HG03039 (cell line): ENCODE measurements around the gene FAM236B.
"Not testable (repeated sequence)": the region's sequence is repeated elsewhere in the genome, so short reads cannot be mapped to it uniquely, and the experiment has no call there.

ENCODE experiments used
- ATAC-seq: cut with Tn5 transposase; IDR thresholded peaks from one replicate; pipeline ENCODE4 v1.9.1; 2021; ENCODE audit warnings: mild to moderate bottlenecking, moderate library complexity; ENCODE audit not compliant: unreplicated experiment

The FAM236B gene

GRCh38 chrX:72782560-72782959 lies at the start of gene FAM236B:
Gene FAM236B (minus strand): TSS chrX:72782660. CDS start chrX:72782560, 100 bp downstream.
- not testable (repeated sequence) for ATAC-seq

DNA sequence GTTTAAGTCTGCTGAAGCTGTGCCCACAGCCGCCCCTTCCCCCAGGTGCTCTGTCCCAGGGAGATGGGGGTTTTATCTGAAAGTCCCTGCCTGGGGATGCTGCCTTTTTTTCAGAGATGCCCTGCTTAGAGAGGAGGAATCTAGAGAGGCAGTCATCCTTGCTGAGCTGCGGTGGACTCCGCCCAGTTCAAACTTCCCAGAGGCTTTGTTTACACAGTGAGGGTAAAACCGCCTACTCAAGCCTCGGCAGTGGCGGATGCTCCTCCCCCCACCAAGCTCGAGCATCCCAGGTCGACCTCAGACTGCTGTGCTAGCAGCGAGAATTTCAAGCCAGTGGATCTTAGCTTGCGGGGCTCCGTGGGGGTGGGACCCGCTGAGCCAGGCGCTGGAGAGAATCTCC lies 48.2 kb upstream of the FAM236B start:
- not testable (repeated sequence) for ATAC-seq

- ATAC-seq = not testable (repeated sequence)
Measured at GRCh38 chrX:72808110-72808509, 25.6 kb upstream of the FAM236B start, which contains the start of gene FAM236D. Gene FAM236D (minus strand): TSS chrX:72808210. CDS start chrX:72808110, 100 bp downstream.

- ATAC-seq = not testable (repeated sequence)
Measured at GRCh38 chrX:72790390-72790789, 7.9 kb upstream of the FAM236B start.

DNA sequence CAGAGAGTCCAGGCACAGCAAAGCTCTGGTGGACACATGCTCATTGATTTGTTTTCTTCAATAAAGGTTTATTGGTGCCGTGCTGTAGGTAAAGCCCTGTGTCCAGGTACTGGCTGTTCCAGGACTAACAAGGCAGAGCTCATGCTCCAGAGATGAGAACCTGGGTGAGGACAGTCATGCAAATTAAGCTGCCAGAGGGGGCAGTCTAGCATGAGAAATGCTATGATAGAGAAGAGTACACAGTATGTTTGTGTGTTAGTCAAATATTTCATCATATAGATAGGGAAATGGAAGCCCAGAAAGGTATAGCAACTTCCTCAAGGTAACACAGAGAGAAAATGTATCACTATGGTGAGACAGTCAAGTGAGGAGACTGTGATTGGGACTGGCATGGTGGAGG lies 5.7 kb upstream of the FAM236B start:
- not testable (repeated sequence) for ATAC-seq

DNA sequence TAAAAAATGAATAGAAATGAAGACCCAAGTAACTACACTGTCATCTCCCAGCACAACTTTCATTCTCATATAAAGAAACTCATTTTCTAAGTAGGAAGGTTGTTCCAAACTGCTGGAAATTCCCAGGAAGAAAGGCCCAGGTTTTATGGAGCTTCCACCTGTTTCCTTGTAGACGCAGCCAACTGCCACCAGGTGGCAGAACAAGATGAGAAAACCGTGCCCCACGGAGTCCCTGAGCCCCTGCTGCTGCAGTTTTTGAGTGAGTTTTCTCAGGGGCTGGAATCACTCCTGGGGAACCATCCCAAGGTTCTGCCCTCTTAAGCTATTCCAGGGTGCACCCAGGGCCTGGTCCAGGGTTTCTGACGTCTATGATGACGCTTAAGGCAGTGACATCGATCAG lies 1.5 kb upstream of the FAM236B start:
- not testable (repeated sequence) for ATAC-seq

DNA sequence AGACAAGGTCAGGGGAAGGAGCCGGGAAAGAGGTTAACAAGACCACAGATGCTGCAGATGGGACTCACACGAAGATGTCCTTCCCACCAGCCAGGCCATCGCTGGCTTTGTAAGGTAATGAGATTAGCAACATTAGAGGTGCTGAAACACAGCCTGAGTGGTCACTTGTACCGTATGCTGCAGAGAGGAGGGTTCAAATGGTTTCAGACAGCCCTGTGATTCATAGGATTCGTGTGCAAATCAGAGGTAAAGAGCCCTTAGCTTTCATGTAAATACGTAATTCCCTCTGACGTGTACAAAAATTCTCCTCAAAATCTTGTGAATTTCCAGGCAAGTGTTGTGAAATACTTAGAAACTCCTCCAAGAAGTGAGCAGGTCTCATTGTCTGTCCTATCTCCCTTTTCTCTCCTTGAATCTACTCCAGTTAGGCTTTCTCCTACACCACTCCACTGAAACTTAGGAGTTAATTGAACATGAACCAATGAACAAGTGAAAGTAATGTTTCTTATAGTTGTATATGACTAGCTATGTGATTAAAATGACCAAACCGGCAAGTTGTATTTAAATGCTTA lies 991 bp upstream of the FAM236B start:
- not testable (repeated sequence) for ATAC-seq

DNA sequence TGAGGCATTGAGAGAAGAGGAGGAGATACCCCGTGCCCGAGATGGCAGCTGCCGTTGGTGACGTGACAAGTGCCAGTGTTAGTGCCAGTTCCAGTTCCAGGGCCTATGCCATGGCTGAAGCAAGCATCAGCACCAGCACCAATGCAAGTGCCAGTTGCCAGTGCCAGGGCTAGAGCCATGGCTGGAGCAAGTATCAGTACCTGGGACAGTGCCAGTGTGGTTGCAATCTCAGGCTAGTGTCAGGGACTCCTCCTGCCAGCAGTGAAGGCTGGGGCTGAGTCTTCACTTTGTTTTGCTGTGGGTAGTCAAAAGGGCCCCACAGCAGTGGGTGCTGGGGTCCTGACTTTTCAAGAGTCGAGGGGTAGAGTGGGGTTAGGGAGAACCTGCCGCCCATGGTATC lies 4.3 kb downstream of the FAM236B start:
- not testable (repeated sequence) for ATAC-seq

DNA sequence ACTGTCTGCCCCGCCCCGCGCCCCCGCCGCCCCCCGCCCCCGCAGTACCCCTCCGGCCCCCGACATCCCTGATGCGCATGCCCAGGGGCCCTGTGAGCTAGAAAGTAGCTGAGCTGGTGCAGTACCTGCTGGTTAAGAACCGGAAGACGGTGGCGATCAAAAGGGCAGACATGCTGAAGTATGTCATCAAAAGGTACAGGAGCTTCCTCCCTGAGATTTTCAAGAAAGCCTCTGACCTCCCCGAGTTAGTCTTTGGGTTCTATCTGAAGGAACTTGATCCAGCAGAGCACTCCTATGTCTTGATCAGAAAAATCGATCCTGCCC lies 5.0 kb downstream of the FAM236B start:
- ATAC-seq = not testable (repeated sequence)

GRCh38 chrX:72776653-72777466 lies 5.6 kb downstream of the FAM236B start, which contains the start of gene DMRTC1B:
Gene DMRTC1B (plus strand): TSS chrX:72776890. CDS start chrX:72845136, 68,246 bp downstream.
- ATAC-seq = peak; percentile 77

DNA sequence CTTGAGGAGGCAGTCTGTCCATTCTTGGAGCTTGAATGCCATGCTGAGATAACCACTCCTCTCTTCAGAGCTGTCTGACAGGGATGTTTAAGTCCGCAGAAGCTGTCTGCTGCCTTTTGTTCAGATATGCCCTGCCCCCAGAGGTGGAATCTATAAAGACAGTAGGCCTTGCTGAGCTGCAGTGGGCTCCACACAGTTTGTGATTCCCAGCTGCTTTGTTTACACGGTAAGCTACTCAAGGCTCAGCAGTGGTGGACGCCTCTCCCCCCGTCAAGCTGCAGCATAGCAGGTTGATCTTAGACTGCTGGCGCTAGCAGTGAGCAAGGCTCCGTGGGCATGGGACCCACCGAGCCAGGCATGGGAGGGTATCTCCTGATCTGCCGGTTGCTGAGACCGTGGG lies 22.0 kb downstream of the FAM236B start:
- not testable (repeated sequence) for ATAC-seq

DNA sequence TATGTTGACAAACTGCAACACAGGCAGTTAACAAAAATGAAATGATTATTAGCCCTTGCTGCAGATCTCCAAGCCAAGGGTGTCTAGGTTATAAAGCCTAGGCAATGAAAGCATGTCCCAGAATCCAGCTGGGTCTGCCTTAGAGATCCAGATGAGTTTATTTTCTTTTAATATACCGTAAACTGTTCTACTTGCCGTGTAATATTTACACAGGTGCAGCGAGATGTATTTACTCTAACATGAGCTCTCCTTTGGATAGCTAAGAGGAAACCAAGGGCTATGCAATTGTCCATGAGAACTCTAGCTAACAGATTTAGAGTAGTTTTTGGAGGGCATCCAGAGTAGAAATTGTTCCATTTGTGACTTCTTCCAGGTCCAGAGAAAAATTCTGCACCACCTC lies 33.9 kb downstream of the FAM236B start:
- not testable (repeated sequence) for ATAC-seq

DNA sequence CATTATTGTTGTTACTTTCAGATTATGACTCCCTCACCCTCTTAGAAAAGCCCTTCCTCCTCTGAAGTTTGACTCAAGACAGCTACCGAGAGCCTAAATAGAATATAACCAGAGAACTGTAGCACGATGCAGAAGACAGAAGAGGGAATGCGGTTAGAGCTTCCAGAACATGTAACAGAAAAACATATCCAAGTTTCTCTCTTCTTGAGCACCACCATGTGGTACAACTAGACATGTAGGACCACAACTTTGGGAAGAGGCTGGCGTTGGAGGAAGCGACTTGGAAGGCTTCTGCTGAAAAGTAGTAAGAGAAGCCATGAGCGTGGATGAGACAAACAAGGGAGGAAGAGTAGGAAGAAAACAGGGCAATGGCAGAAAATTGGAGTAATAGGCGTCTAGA lies 36.9 kb downstream of the FAM236B start:
- ATAC-seq = not testable (repeated sequence)

- ATAC-seq = no peak
Measured at GRCh38 chrX:72735561-72735960, 46.9 kb downstream of the FAM236B start.

DNA sequence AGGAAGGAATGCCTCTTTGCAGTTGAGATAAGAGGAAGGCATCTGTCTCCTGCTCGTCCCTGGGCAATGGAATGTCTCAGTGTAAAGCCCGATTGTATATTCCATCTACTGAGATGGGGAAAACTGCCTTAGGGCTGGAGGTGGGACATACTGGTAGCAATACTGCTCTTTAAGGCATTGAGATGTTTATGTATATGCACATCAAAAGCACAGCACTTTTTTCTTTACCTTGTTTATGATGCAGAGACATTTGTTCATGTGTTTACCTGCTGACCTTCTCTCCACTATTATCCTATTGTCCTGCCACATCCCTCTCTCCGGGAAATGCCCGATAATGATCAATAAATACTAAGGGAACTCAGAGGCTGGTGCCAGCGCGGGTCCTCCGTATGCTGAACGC lies 48.8 kb downstream of the FAM236B start:
- not testable (repeated sequence) for ATAC-seq
